Fibroblast of mammary gland (primary cell): ENCODE data around the gene ZNF592.

Source experiments
- DNase-seq: peaks from one replicate; pipeline ENCODE4 v3.0.0-alpha.2; 2010; ENCODE audit warnings: low read depth
- H3K4me3 ChIP-seq: 2 replicates; pipeline ENCODE4 v1.5.1; 2011; ENCODE audit warnings: low read depth, mild to moderate bottlenecking, low read length, moderate library complexity; ENCODE audit not compliant: control insufficient read depth
- TF ChIP-seq, protein P1 (sequence below): conservative IDR thresholded peaks from 2 replicates; pipeline ENCODE4 v1.5.1; 2011; ENCODE audit warnings: low read depth, low read length, inconsistent platforms; ENCODE audit not compliant: control insufficient read depth, insufficient read depth

Gene ZNF592

DNA sequence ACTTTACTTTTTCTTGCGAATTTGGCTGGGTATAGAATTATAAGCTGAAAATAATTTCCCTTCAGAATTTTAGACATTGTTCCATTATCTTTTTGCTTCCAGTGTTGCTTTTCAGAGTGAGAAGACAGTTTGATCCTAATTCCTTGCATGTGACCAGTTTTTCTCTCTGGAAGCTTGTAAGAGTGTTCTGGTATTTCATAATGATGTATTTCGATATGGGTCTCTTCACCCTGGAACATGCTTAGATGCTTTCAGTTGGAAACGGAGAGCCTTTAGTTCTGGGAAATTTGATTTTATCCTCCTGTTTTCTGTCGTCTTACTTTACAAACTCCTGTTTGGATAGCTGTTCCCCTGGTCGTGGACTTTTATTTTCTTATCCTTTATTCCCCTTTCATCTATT lies 82.6 kb downstream of the ZNF592 start:
- TF ChIP-seq, protein P1, sequence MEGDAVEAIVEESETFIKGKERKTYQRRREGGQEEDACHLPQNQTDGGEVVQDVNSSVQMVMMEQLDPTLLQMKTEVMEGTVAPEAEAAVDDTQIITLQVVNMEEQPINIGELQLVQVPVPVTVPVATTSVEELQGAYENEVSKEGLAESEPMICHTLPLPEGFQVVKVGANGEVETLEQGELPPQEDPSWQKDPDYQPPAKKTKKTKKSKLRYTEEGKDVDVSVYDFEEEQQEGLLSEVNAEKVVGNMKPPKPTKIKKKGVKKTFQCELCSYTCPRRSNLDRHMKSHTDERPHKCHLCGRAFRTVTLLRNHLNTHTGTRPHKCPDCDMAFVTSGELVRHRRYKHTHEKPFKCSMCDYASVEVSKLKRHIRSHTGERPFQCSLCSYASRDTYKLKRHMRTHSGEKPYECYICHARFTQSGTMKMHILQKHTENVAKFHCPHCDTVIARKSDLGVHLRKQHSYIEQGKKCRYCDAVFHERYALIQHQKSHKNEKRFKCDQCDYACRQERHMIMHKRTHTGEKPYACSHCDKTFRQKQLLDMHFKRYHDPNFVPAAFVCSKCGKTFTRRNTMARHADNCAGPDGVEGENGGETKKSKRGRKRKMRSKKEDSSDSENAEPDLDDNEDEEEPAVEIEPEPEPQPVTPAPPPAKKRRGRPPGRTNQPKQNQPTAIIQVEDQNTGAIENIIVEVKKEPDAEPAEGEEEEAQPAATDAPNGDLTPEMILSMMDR: no peak
- no peak overlapping the region for H3K4me3 ChIP-seq
- no peak for DNase-seq

DNA sequence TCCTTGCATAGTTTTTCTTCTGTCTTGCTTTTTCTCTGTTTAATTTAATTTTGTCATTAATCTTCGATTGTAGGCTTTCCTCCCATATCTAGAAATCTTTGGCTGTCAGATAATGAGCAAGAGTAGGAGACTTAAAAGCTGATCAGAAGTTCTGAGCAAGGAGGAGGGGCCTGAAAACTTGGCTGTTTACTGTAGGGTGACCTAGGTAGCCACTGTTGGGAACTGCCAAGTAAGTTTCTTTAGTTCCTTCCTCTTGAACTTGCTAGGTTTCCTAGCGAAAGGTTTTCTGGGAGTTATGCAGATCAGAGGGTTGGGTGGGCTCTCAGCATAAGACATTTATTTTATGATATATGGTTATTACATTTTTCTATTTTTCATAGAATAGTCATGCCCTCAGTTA lies 83.2 kb downstream of the ZNF592 start:
- DNase-seq: no peak
- TF ChIP-seq, protein P1: no peak
- no peak overlapping the region for H3K4me3 ChIP-seq

DNA sequence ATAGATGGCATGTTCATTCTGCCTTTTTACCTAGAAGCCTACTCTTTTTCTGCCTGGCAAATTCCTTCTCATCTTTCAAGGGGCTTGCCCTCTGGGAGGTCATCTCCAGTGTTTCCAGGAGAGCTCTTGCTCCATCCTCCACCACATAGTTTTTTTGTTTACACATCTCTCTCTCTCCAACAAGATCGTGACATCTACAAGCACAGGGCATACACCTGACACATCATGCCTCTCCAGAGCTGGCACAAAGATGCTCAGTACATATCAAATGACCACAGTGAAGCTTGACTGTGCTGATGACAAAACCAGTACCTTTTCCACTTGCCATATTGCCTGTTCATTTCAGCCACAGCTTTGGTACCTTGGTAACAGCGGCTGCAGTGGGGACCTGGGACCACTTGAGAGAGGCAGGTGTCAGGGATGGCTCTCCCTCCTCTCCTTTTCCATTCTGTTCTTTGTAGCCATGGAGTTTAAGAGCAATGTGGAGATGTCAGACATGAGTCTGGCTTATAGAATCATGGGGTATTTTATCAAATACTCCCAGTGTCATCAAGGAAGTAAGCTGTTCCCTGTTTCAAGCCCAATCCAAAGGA lies 84.2 kb downstream of the ZNF592 start:
- no peak overlapping the region for H3K4me3 ChIP-seq
- DNase-seq: no peak
- TF ChIP-seq, protein P1: no peak

DNA sequence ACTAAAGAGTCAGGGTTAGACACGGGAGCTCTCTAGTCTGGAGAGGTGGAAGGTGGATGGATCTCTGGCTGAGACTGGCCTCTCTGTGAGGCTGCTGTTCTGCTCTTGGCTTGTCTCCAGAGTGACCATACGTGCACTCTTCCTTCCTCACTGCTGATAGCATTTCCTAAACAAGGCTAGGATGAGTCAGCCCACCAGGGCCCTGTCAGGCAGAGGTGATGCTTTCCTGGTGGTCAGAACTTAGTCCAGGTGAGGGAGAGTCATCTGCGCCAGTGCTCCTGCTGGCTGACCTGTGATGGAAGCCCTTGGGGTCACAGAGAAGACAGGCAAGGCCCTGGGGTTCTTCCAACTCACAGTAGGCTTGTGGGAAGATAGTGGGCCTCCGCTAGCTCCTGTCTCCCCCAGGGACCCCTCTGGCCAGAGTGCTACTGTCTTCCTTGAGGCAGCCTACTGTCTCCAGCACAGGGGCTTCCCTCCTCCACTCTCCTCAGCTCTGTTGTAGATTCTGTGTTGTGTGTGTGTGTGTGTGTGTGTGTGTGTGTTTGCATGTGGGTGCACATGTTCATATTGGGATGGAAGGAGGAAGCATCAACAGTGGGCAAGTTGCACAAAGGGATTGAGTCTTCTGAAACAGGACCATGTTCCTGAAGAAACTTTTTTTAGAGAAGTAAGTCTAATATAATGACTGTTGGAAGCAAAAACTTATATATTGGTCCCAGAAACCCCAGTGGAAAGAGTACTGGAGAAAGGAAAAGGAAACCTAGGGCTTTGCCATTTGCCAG lies 85.2 kb downstream of the ZNF592 start:
- H3K4me3 ChIP-seq: no peak overlapping the region
- peak; percentile 58 for DNase-seq
- TF ChIP-seq, protein P1: no peak

DNA sequence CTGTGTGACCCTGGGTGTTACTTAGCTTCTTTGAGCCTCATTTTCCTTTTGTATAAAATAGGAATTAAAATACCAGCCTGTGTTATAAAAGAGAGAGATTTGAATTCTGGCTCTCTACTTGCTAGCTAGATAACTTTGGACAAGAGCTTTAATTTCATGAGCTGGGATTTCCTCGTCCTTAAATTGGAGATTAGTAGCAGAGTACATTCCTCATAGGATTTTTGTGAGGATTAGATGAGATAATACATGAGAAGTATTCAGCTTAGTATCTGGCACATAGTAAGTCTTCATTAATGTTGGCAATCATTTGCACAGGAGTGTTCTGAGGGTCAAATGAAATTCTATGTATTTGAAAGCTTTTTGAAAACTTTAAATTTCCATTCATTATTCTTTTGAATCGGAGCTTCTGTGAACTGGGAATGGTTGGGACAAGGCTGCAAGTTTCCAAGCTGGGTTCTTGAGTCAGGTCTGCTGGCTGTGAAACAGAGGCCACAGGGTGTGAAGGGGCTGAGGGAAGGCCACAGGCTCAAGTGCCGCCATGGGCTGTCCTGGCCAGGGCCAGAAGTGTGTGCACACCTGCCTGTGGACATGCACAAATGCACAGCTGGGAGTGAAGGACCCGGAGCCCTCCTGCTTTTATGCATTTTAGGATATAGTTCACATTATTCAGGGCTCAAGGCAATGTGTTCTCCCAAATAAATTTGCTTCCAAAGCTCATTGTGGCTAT lies 86.0 kb downstream of the ZNF592 start:
- no peak for DNase-seq
- no peak overlapping the region for H3K4me3 ChIP-seq
- TF ChIP-seq, protein P1: no peak

DNA sequence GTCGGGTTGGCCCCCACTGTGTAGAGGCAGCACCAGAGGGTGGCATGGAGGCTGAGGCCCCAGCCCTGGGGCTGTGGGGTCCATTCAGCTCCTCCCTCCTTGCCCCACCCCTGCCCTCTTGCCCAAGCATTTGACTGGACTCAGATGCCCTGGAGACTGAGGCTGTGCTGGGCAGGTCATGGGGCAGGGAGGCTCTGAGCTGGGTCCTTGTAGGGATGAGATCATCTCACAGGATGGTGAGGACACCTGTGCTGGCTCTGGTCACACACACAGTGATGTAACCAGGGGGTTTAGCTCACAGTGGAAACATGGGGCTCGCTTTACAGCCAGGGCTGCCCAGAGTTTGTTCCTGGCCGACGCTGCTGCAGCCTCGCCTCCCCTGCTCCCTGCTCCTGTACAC lies 86.6 kb downstream of the ZNF592 start:
- TF ChIP-seq, protein P1: no peak
- no peak overlapping the region for H3K4me3 ChIP-seq
- no peak for DNase-seq
